Activated CD8-positive, alpha-beta memory T cell treated with anti-CD3 and anti-CD28 coated beads, Interleukin-2, amount 50 U/mL, for 24 hours (primary cell): ENCODE results near the gene RPGRIP1L.
"Not testable (repeated sequence)": the region's sequence is repeated elsewhere in the genome, so short reads cannot be mapped to it uniquely, and the experiment has no call there.

Source experiments
- DNase-seq: peaks from one replicate; pipeline ENCODE4 v3.0.0-alpha.2; 2020; ENCODE audit errors: extremely low read depth

RPGRIP1L gene

GRCh38 chr16:53712065-53712464, 8.4 kb upstream of the RPGRIP1L start:
- DNase-seq: no peak

GRCh38 chr16:53711390-53711789, 7.7 kb upstream of the RPGRIP1L start:
- DNase-seq: no peak

DNA sequence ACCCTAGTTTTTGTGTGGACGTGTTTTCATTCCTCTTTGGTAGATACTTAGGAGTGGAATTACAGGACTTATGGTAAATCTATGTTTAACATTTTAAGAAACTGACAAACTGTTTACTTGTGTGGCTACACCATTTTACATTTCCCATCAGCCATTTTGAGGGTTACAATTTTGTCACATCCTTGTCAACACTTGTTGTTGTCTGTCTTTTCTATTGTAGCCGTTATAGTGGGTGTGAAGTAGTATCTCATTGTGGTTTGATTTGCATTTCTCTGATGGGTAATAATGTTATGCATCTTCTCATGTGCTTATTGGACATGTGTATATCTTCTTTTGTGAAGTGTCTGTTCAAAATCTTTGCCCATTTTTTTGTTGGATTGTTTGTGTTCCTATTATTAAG, 4.8 kb upstream of the RPGRIP1L start:
- DNase-seq: no peak

- DNase-seq: no peak
Observed at GRCh38 chr16:53707671-53708070, 4.0 kb upstream of the RPGRIP1L start.

DNA sequence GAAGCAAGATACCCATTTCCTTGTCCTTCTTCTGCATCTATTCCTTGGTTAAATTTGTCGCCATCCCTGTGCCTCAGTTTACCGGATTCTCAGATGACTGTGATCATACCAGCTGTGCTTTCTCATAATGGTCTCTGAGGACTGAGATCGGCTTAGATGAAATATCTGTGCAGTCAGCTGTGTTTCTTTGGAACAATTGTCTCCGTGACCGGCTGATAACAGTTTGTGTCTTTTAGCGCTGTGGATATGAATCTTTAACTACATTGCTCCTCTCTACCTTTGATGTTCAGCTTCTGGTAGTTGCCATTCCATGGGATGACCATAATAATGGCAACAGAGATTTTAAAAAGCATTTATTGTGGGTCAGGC, 770 bp upstream of the RPGRIP1L start:
- no peak for DNase-seq

GRCh38 chr16:53698271-53698670, 5.4 kb downstream of the RPGRIP1L start:
- not testable (repeated sequence) for DNase-seq

- DNase-seq: no peak
Observed at GRCh38 chr16:53695070-53695469, 8.6 kb downstream of the RPGRIP1L start.

- no peak for DNase-seq
Observed at GRCh38 chr16:53693320-53693719, 10.3 kb downstream of the RPGRIP1L start.

- no peak for DNase-seq
Observed at GRCh38 chr16:53692146-53692545, 11.5 kb downstream of the RPGRIP1L start.

GRCh38 chr16:53690771-53691170, 12.9 kb downstream of the RPGRIP1L start:
- no peak for DNase-seq

DNA sequence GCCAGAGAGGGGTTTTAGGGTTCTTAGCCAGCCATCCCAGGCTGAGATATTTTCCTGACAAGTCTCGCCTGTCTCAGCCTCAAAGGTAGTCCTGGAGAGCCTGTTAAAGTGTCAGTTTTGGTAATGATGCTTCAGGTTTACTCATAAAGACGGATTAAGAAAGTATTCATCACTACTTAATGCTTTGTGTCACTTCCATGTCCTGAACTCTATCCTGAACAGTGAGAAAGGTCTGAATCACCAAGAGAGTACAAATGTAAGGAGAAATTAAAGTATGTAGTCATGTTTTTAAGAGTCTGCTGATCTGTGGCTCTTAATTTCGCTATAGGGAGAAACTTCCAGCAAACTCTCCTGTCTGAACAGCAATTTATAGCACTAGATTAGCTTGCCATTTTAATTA, 14.0 kb downstream of the RPGRIP1L start:
- DNase-seq: no peak

DNA sequence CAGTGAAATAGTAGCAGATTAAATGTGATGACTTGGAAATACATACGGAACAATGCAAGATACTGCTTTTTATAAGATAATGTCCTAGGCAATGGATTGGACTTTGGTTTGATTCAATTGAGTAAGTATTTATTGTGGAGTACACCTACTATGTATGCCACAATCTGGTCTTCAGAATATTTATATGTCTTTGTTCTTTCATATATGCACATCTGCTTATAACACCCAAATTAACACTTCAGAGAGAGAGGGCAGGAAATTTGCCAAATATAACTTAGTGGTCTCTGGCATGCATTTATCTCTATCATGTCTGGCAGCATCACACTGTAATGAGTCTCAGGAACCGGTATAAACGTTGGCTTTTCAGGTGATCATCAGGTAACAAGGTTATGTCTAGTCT, 16.9 kb downstream of the RPGRIP1L start:
- no peak for DNase-seq

GRCh38 chr16:53685334-53685733, 18.3 kb downstream of the RPGRIP1L start:
- not testable (repeated sequence) for DNase-seq

- DNase-seq: no peak
Observed at GRCh38 chr16:53681354-53681753, 22.3 kb downstream of the RPGRIP1L start.

- no peak for DNase-seq
Observed at GRCh38 chr16:53680756-53681155, 22.9 kb downstream of the RPGRIP1L start.

GRCh38 chr16:53678756-53679343, 24.8 kb downstream of the RPGRIP1L start:
- DNase-seq: no peak

DNA sequence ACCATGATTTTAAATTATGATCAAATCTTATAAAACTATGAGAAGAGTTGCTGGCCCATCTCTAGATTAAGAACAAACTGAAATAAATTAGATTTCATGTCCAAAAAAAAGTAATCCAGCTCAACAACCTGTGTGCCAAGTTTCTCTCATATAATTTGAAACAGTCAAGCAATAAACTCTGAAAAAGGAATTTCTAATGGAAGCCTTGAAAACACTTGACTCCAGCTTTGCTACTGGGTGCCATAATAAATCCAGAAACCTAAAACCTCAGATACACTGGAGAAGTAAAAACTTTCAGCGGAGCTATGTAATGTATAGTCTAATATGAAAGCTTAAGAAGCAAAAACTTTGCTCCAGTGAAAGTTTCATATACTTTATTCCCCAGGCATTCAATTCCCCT, 25.5 kb downstream of the RPGRIP1L start:
- no peak for DNase-seq

- DNase-seq: no peak
Observed at GRCh38 chr16:53673189-53673588, 30.5 kb downstream of the RPGRIP1L start.

GRCh38 chr16:53672461-53672860, 31.2 kb downstream of the RPGRIP1L start:
- DNase-seq: no peak

- no peak for DNase-seq
Observed at GRCh38 chr16:53668869-53669268, 34.8 kb downstream of the RPGRIP1L start.

- no peak for DNase-seq
Observed at GRCh38 chr16:53666786-53667415, 36.8 kb downstream of the RPGRIP1L start.

DNA sequence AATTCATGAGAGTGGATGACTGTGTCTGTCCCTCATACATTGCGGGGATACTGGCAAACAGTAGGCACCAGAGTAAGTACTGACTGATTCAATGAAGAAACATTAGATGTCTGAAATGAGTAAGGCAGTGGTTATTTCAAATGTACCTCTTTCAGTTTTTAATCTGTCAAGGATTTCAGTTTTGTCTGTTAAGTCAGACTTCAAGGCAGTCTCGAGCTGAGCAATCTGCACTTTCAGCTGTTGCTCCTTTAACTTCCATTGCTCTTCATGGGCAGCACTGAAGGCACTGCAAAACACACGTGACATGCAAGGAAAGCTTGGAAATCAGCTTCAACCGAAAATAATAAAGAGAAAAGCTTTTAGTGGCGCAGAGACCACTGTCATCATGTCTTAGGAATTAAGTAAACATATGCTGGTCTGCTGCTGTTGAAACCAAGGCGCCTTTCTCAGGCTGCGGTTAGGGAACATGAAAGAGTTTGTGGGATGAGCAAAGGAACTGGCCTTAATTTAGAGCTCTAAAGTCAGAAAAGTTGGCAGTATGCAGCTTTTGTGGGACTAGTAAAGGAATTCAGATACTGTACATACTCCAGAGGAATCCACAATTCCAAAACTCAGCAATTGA, 38.8 kb downstream of the RPGRIP1L start:
- DNase-seq: no peak

DNA sequence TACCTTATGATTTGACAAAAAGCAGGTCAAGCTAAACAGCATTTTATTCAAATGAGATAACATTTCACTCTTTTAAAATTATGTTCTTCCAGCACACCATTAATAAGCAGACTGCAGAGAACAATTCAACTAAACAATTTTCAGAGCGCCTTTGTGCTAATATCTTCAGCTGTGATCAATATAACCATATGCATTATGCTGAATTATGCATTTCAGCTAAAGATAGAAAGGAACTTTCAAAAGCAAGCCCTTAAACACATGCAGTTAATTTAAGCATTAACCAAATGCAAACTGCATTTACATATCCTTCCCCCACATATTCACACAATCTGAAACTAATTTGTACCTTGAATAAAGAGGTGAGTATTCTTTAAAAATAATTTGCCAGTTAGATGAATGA, 41.6 kb downstream of the RPGRIP1L start:
- DNase-seq: no peak

DNA sequence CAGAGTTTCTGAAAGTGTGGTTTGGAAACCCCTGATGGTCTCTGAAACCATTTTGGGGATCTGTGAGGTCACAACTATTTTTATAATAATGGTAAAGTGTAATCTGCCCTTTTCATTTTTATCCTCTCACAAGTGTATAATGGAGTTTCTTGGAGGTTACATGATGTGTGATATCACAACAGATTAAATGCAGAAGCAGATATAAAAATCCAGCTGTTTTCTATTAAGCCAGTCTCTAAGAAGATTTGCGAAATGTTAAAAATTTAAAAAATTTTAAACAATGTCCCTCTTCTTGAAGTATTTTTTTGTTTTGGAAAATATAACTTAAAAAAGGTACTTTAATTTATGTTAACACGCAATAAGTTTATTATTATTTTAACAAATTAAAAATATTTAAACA, 48.7 kb downstream of the RPGRIP1L start:
- no peak for DNase-seq
